CD14-positive monocyte (primary cell): ENCODE data around the gene TMEM212. TPM values are rescaled to one million over a fixed set of nuclear protein-coding genes. Genes with fewer than 3 reads are reported as not detected.

ENCODE experiments used
- DNase-seq, 3 donors: peaks; one replicate each; pipeline ENCODE4 v3.0.0-alpha.2; 2011 to 2022
- H2AFZ ChIP-seq: 2 replicates; pipeline ENCODE4 v1.6.0; 2012; ENCODE audit warnings: mild to moderate bottlenecking, low read depth, low read length, inconsistent platforms; ENCODE audit not compliant: insufficient read depth, poor library complexity, severe bottlenecking
- H3K27ac ChIP-seq, 2 donors: 1 replicate in 1 of 2; 2 replicates in 1 of 2; pipeline ENCODE4 v1.5.1; 2012 to 2013; ENCODE audit warnings: low read length in 2 of 2, control low read depth in 1 of 2, inconsistent platforms in 1 of 2, low read depth in 1 of 2, mild to moderate bottlenecking in 1 of 2
- H3K27me3 ChIP-seq, 2 donors: one replicate each; pipeline versions ENCODE4 v1.6.0 to v1.6.1; 2011 to 2013; ENCODE audit warnings: low read length in 2 of 2; ENCODE audit not compliant: control insufficient read depth in 2 of 2, insufficient read depth in 2 of 2
- H3K36me3 ChIP-seq, 2 donors: replicated peaks in 1 of 2; 1 replicate in 1 of 2; 2 replicates in 1 of 2; pipeline versions ENCODE4 v1.5.1 to v1.6.1; 2012 to 2013; ENCODE audit warnings: low read length in 2 of 2, control low read depth in 1 of 2, inconsistent platforms in 1 of 2, mild to moderate bottlenecking in 1 of 2; ENCODE audit not compliant: insufficient read depth in 2 of 2, control insufficient read depth in 1 of 2
- H3K4me1 ChIP-seq, 2 donors: 1 replicate in 1 of 2; 2 replicates in 1 of 2; pipeline versions ENCODE4 v1.5.1 to v1.6.1; 2012 to 2013; ENCODE audit warnings: low read length in 2 of 2, control low read depth in 1 of 2, inconsistent platforms in 1 of 2, mild to moderate bottlenecking in 1 of 2, moderate library complexity in 1 of 2; ENCODE audit not compliant: insufficient read depth in 2 of 2, control insufficient read depth in 1 of 2
- H3K4me2 ChIP-seq: replicated peaks from 2 replicates; pipeline ENCODE3; 2012; ENCODE audit warnings: low read length, moderate library complexity, mild to moderate bottlenecking; ENCODE audit not compliant: poor library complexity, severe bottlenecking; ENCODE audit errors: extremely low read depth
- H3K4me3 ChIP-seq, 3 experiments: fragments of 200-600 bp in 1 of 3; sonication (generic) in 1 of 3; replicated peaks in 1 of 3; 1 replicate in 2 of 3; 2 replicates in 1 of 3; pipeline ENCODE4 v1.5.1; 2011 to 2013; ENCODE audit warnings: low read length in 3 of 3, mild to moderate bottlenecking in 3 of 3, control low read depth in 2 of 3, low read depth in 2 of 3, inconsistent platforms in 1 of 3, moderate library complexity in 1 of 3
- H3K79me2 ChIP-seq: 2 replicates; pipeline ENCODE4 v1.6.0; 2012; ENCODE audit warnings: mild to moderate bottlenecking, control low read depth, inconsistent platforms, low read length, moderate library complexity; ENCODE audit not compliant: insufficient read depth
- H3K9ac ChIP-seq: 2 replicates; pipeline ENCODE4 v1.6.0; 2017; ENCODE audit warnings: low read length, mild to moderate bottlenecking; ENCODE audit not compliant: insufficient read depth, poor library complexity, severe bottlenecking
- H3K9me3 ChIP-seq, 2 donors: replicated peaks in 1 of 2; 1 replicate in 1 of 2; 2 replicates in 1 of 2; pipeline versions ENCODE4 v1.5.1 to v1.6.1; 2012 to 2013; ENCODE audit warnings: low read length in 2 of 2, control low read depth in 1 of 2; ENCODE audit not compliant: control insufficient read depth in 1 of 2, insufficient read depth in 1 of 2
- H4K20me1 ChIP-seq: 2 replicates; pipeline ENCODE4 v1.6.0; 2012; ENCODE audit warnings: mild to moderate bottlenecking, low read length, control low read depth, moderate library complexity; ENCODE audit not compliant: insufficient read depth
- H3K27ac Mint-ChIP-seq, 7 donors: one replicate each; pipeline ENCODE4 v1.8.0; 2020; ENCODE audit warnings: mild to moderate bottlenecking in 7 of 7, mixed read lengths in 7 of 7, moderate library complexity in 6 of 7, inconsistent platforms in 2 of 7
- H3K27me3 Mint-ChIP-seq, 3 donors: one replicate each; pipeline ENCODE4 v1.8.0; 2021 to 2022; ENCODE audit warnings: low read depth in 3 of 3, mild to moderate bottlenecking in 3 of 3, mixed read lengths in 3 of 3, moderate library complexity in 3 of 3, inconsistent platforms in 1 of 3
- H3K36me3 Mint-ChIP-seq, 2 donors: one replicate each; pipeline ENCODE4 v1.8.0; 2020; ENCODE audit warnings: mixed read lengths in 2 of 2, inconsistent platforms in 1 of 2, mild to moderate bottlenecking in 1 of 2
- H3K4me1 Mint-ChIP-seq: one replicate; pipeline ENCODE4 v1.8.0; 2020; ENCODE audit warnings: mild to moderate bottlenecking, mixed read lengths
- H3K4me3 Mint-ChIP-seq, 2 donors: one replicate each; pipeline ENCODE4 v1.8.0; 2020; ENCODE audit warnings: mild to moderate bottlenecking in 2 of 2, mixed read lengths in 2 of 2, moderate library complexity in 1 of 2
- H3K9me3 Mint-ChIP-seq, 7 donors: one replicate each; pipeline ENCODE4 v1.8.0; 2020 to 2022; ENCODE audit warnings: mixed read lengths in 7 of 7, mild to moderate bottlenecking in 6 of 7, moderate library complexity in 6 of 7, inconsistent platforms in 2 of 7
- CTCF ChIP-seq: fragments of 200-600 bp; IDR thresholded peaks from one replicate; pipeline ENCODE4 v1.8.0; 2022; ENCODE audit warnings: antibody characterized with exemption, mild to moderate bottlenecking
- WGBS: methylation state at CpG from one replicate; pipeline ENCODE4 v1.1.5; 2013; ENCODE audit warnings: missing lambda C conversion rate; ENCODE audit not compliant: insufficient coverage; 5-methylcytosine and 5-hydroxymethylcytosine counted together
- intact Hi-C, 2 donors: fragments of 100-400 bp; cut with micrococcal nuclease; formaldehyde crosslinking; loops; one replicate each; pipeline versions ENCODE4 v1.15.0 to v1.15.1; 2023
- polyA plus RNA-seq, 3 donors: library from polyadenylated mRNA; depleted of rRNA in 1 of 3; unstranded in 2 of 3; stranded (reverse) in 1 of 3; fragments of 300-500 nt in 2 of 3; fragments of >200 nt in 1 of 3; fragmentation: Illumina TruSeq in 2 of 3; gene quantifications; 1 replicate in 2 of 3; 2 replicates in 1 of 3; pipeline ENCODE4 v1.2.3, GENCODE V29; 2012 to 2021

TMEM212 gene
- polyA plus RNA-seq, 3 donors, result not detected

GRCh38 chr3:171846597-171846996, 3.4 kb downstream of the TMEM212 start:
- no CpG with 5 or more reads among the region's 2 CpGs for WGBS
- Histone ChIP-seq H4K20me1 (no peaks in the 10 kb centered on the region), H3K9me3 (no peaks in the 10 kb centered on the region), H3K9ac (no peak overlapping the region), H3K79me2 (no peaks in the 10 kb centered on the region), H3K4me1 (peaks cover 16 to 17% of the 10 kb centered on the region in 2 donors), H3K27ac (no peak overlapping the region), H3K36me3 (no peaks in the 10 kb centered on the region), H3K4me2 (no peak overlapping the region), H3K27me3 (no peaks in the 10 kb centered on the region), H3K4me3 (no peak overlapping the region), H2AFZ (no peak overlapping the region)
- no peak overlapping the region for H3K27ac Mint-ChIP-seq
- H3K36me3 Mint-ChIP-seq, result no peaks in the 10 kb centered on the region
- intact Hi-C loops, result no loop called here
- TF ChIP-seq CTCF, result no peak
- peaks cover 1 to 4% (median 2%) of the 10 kb centered on the region in 3 donors for H3K27me3 Mint-ChIP-seq
- peaks cover 0 to 2% (median 0%) of the 10 kb centered on the region in 7 donors for H3K9me3 Mint-ChIP-seq
- H3K4me1 Mint-ChIP-seq, result peaks cover 35% of the 10 kb centered on the region
- DNase-seq, result no peak
- H3K4me3 Mint-ChIP-seq, result no peak overlapping the region

- Mint-ChIP-seq H3K4me3 (no peak overlapping the region), H3K27me3 (peaks cover 1 to 4% (median 2%) of the 10 kb centered on the region in 3 donors), H3K9me3 (peaks cover 0 to 2% (median under 1%) of the 10 kb centered on the region in 7 donors), H3K27ac (no peak overlapping the region), H3K4me1 (peaks cover 35% of the 10 kb centered on the region), H3K36me3 (no peaks in the 10 kb centered on the region)
- Histone ChIP-seq H3K4me1 (peaks cover 16 to 17% of the 10 kb centered on the region in 2 donors), H4K20me1 (no peaks in the 10 kb centered on the region), H2AFZ (no peak overlapping the region), H3K4me2 (no peak overlapping the region), H3K36me3 (no peaks in the 10 kb centered on the region), H3K27ac (no peak overlapping the region), H3K4me3 (no peak overlapping the region), H3K9me3 (no peaks in the 10 kb centered on the region), H3K27me3 (no peaks in the 10 kb centered on the region), H3K9ac (no peak overlapping the region), H3K79me2 (no peaks in the 10 kb centered on the region)
- 78% methylated on average over 1 of the region's 6 CpGs for WGBS
- no peak for DNase-seq
- no peak for TF ChIP-seq CTCF
- intact Hi-C loops, result no loop called here
These were observed 4.0 kb downstream of the TMEM212 start for GRCh38 chr3:171847133-171847532.
